Neuronal stem cell (in vitro differentiated cells): Measurements from ENCODE around the gene DDIAS.
A peak's percentile ranks its signal among the peaks of the same experiment; 100 is the strongest.
"Not testable (repeated sequence)": the region's sequence is repeated elsewhere in the genome, so short reads cannot be mapped to it uniquely, and the experiment has no call there.

Experiments
- DNase-seq: peaks from one replicate; pipeline ENCODE4 v3.0.0-alpha.2; 2013; ENCODE audit warnings: low spot score
- H2AFZ ChIP-seq: one replicate; pipeline ENCODE4 v1.6.1; 2013; ENCODE audit warnings: mild to moderate bottlenecking, low read length, inconsistent platforms
- H2AK5ac ChIP-seq: 2 replicates; pipeline ENCODE4 v1.6.1; 2013; ENCODE audit warnings: low read depth, mild to moderate bottlenecking, inconsistent platforms, low read length, moderate library complexity, mixed read lengths
- H2BK120ac ChIP-seq: 2 replicates; pipeline ENCODE4 v1.6.1; 2013; ENCODE audit warnings: low read depth, mild to moderate bottlenecking, inconsistent platforms, low read length, moderate library complexity, mixed read lengths
- H2BK12ac ChIP-seq: one replicate; pipeline ENCODE4 v1.6.1; 2013; ENCODE audit warnings: low read length, inconsistent platforms
- H2BK15ac ChIP-seq: 2 replicates; pipeline ENCODE4 v1.6.1; 2013; ENCODE audit warnings: mild to moderate bottlenecking, low read length, inconsistent platforms, mixed read lengths
- H2BK5ac ChIP-seq: one replicate; pipeline ENCODE4 v1.6.1; 2013; ENCODE audit warnings: inconsistent platforms, mild to moderate bottlenecking, low read length, moderate library complexity
- H3K14ac ChIP-seq: one replicate; pipeline ENCODE4 v1.6.1; 2013; ENCODE audit warnings: low read length, inconsistent platforms
- H3K18ac ChIP-seq: 2 replicates; pipeline ENCODE4 v1.6.1; 2013; ENCODE audit warnings: low read length, inconsistent platforms
- H3K23ac ChIP-seq: 2 replicates; pipeline ENCODE4 v1.6.1; 2013; ENCODE audit warnings: low read depth, mild to moderate bottlenecking, mixed read lengths, low read length, inconsistent platforms; ENCODE audit not compliant: poor library complexity
- H3K27ac ChIP-seq: replicated peaks from 3 replicates; pipeline ENCODE4 v1.5.1; 2013; ENCODE audit warnings: low read length, inconsistent platforms
- H3K27me3 ChIP-seq, 3 experiments: 2 replicates each; pipeline ENCODE4 v1.6.1; 2013; ENCODE audit warnings: low read length in 3 of 3, mild to moderate bottlenecking in 2 of 3, inconsistent platforms in 1 of 3, low read depth in 1 of 3, mixed read lengths in 1 of 3, moderate library complexity in 1 of 3; ENCODE audit not compliant: control insufficient read depth in 3 of 3, insufficient read depth in 3 of 3
- H3K36me3 ChIP-seq, 2 donors: replicated peaks in 1 of 2; 2 replicates each; pipeline ENCODE4 v1.6.1; 2013; ENCODE audit warnings: low read length in 2 of 2; ENCODE audit not compliant: control insufficient read depth in 2 of 2, insufficient read depth in 2 of 2
- H3K4ac ChIP-seq: 2 replicates; pipeline ENCODE4 v1.6.1; 2013; ENCODE audit warnings: inconsistent platforms, mild to moderate bottlenecking, low read length, moderate library complexity
- H3K4me1 ChIP-seq, 2 donors: 1 replicate in 1 of 2; 2 replicates in 1 of 2; pipeline ENCODE4 v1.6.1; 2013; ENCODE audit warnings: low read length in 2 of 2, low read depth in 1 of 2; ENCODE audit not compliant: control insufficient read depth in 2 of 2, insufficient read depth in 1 of 2
- H3K4me2 ChIP-seq: one replicate; pipeline ENCODE4 v1.6.1; 2013; ENCODE audit warnings: mild to moderate bottlenecking, low read length, inconsistent platforms; ENCODE audit not compliant: insufficient read depth, poor library complexity, severe bottlenecking
- H3K4me3 ChIP-seq, 2 donors: 2 replicates each; pipeline ENCODE4 v1.5.1; 2013; ENCODE audit warnings: low read length in 2 of 2, mild to moderate bottlenecking in 2 of 2, inconsistent platforms in 1 of 2, moderate library complexity in 1 of 2
- H3K79me1 ChIP-seq: one replicate; pipeline ENCODE4 v1.6.1; 2013; ENCODE audit warnings: low read depth, mild to moderate bottlenecking, inconsistent platforms, low read length, moderate library complexity
- H3K9ac ChIP-seq: one replicate; pipeline ENCODE4 v1.6.1; 2013; ENCODE audit warnings: mild to moderate bottlenecking, low read depth, low read length, inconsistent platforms; ENCODE audit not compliant: poor library complexity
- H3K9me3 ChIP-seq, 2 donors: replicated peaks in 1 of 2; 2 replicates each; pipeline versions ENCODE3 to v1.6.1; 2013; ENCODE audit warnings: low read length in 2 of 2, mild to moderate bottlenecking in 2 of 2, inconsistent platforms in 1 of 2, low read depth in 1 of 2, mixed read lengths in 1 of 2, moderate library complexity in 1 of 2; ENCODE audit not compliant: control insufficient read depth in 2 of 2, insufficient read depth in 1 of 2
- H4K8ac ChIP-seq: one replicate; pipeline ENCODE4 v1.6.1; 2013; ENCODE audit warnings: low read depth, mild to moderate bottlenecking, inconsistent platforms, low read length, moderate library complexity
- H4K91ac ChIP-seq: one replicate; pipeline ENCODE4 v1.6.1; 2013; ENCODE audit warnings: low read length, low read depth, mild to moderate bottlenecking, inconsistent platforms; ENCODE audit not compliant: poor library complexity
- WGBS, 2 donors: extraction: QIAGEN DNeasy Blood & Tissue Kit; methylation state at CpG; one replicate each; pipeline ENCODE4 v1.1.7; 2013; ENCODE audit warnings: missing lambda C conversion rate in 2 of 2, mixed read lengths in 1 of 2; ENCODE audit not compliant: insufficient read length in 2 of 2, insufficient replicate concordance in 1 of 2; ENCODE audit errors: extremely low coverage in 2 of 2; 5-methylcytosine and 5-hydroxymethylcytosine counted together

DDIAS gene

DNA sequence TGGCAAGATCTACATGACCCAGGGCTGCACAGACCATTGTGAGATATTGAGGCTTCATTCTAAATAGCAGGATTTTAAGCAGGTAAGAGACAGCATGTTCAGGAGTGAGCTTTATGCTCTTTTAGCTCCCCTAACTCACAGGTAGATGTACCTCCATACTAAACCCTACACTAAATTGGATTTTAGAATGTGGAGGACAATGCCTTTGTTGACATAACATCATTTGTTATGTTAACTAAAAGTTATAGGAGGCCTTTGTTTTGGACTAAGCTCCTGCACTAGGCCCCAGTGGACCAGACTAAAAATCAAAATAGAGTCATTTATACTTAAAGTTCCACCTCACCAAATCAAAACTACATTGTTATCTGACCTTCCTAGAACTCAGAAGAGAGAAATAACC is 6.8 kb downstream of the DDIAS start:
- no peak overlapping the region for H4K8ac ChIP-seq
- H2BK120ac ChIP-seq, result no peak overlapping the region
- H3K79me1 ChIP-seq, result no peaks in the 10 kb centered on the region

GRCh38 chr11:82909015-82909640 is 7.6 kb downstream of the DDIAS start:
- H3K18ac ChIP-seq, result no peak overlapping the region
- H2BK15ac ChIP-seq, result no peak overlapping the region
- no peak overlapping the region for H3K14ac ChIP-seq
- H3K4me3 ChIP-seq, result no peak overlapping the region
- no peak overlapping the region for H3K9ac ChIP-seq
- H3K4me2 ChIP-seq, result no peak overlapping the region
- no peaks in the 10 kb centered on the region for H3K27me3 ChIP-seq
- H2AK5ac ChIP-seq, result no peak overlapping the region
- H2AFZ ChIP-seq, result peak overlapping the region; percentile 37
- H2BK120ac ChIP-seq, result no peak overlapping the region
- H3K4me1 ChIP-seq, result no peaks in the 10 kb centered on the region
- no peak for DNase-seq
- peaks cover 0 to 14% of the 10 kb centered on the region in 2 donors for H3K9me3 ChIP-seq
- no peak overlapping the region for H3K27ac ChIP-seq
- H3K4ac ChIP-seq, result no peak overlapping the region
- H4K8ac ChIP-seq, result no peak overlapping the region
- H3K36me3 ChIP-seq, result peaks cover 0 to 19% of the 10 kb centered on the region in 2 donors
- H2BK12ac ChIP-seq, result no peak overlapping the region
- no CpG with 5 or more reads among the region's 7 CpGs for WGBS, 2 donors
- no peak overlapping the region for H3K23ac ChIP-seq
- no peak overlapping the region for H4K91ac ChIP-seq
- no peak overlapping the region for H2BK5ac ChIP-seq
- no peaks in the 10 kb centered on the region for H3K79me1 ChIP-seq

More for the DNA sequence above, 6.8 kb downstream of the DDIAS start:
- no peak overlapping the region for H2BK15ac ChIP-seq
- H3K4ac ChIP-seq, result no peak overlapping the region
- peaks cover 0 to 13% of the 10 kb centered on the region in 2 donors for H3K36me3 ChIP-seq
- H2BK12ac ChIP-seq, result no peak overlapping the region
- H3K27me3 ChIP-seq, result no peaks in the 10 kb centered on the region
- no peak overlapping the region for H3K14ac ChIP-seq
- H3K23ac ChIP-seq, result no peak overlapping the region
- no peak overlapping the region for H2BK5ac ChIP-seq
- H3K4me1 ChIP-seq, result no peaks in the 10 kb centered on the region
- no peak overlapping the region for H3K9ac ChIP-seq
- no peak overlapping the region for H2AK5ac ChIP-seq
- H3K4me2 ChIP-seq, result no peak overlapping the region
- H4K91ac ChIP-seq, result no peak overlapping the region
- H3K18ac ChIP-seq, result no peak overlapping the region
- no peak overlapping the region for H3K27ac ChIP-seq
- H3K9me3 ChIP-seq, result peaks cover 0 to 14% of the 10 kb centered on the region in 2 donors
- peak overlapping the region; percentile 37 for H2AFZ ChIP-seq
- no peak for DNase-seq
- no peak overlapping the region for H3K4me3 ChIP-seq

DNA sequence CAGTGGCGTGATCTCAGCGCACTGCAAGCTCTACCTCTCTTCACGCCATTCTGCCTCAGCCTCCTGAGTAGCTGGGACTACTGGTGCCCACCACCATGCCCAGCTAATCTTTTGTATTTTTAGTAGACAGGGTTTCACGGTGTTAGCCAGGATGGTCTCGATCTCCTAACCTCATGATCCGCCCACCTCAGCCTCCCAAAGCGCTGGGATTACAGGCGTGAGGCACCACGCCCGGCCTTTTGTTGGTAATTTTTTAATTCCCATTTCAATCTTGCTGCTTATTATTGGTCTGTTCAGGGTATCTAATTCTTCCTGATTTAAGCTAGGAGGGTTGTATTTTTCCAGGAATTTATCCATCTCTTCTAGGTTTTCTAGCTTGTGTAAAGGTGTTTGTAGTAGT is 18.2 kb downstream of the DDIAS start:
- no CpG with 5 or more reads among the region's 10 CpGs for WGBS, 2 donors
- H3K9me3 ChIP-seq, H2BK120ac ChIP-seq, H3K4ac ChIP-seq, H2BK5ac ChIP-seq, H3K27me3 ChIP-seq, H3K9ac ChIP-seq, H3K4me2 ChIP-seq, H2AFZ ChIP-seq, H3K14ac ChIP-seq, H4K91ac ChIP-seq, H3K79me1 ChIP-seq, H2AK5ac ChIP-seq, H3K23ac ChIP-seq, H3K4me1 ChIP-seq, H2BK12ac ChIP-seq, H3K4me3 ChIP-seq, H3K27ac ChIP-seq, DNase-seq, H2BK15ac ChIP-seq, H3K18ac ChIP-seq, H4K8ac ChIP-seq: not testable (repeated sequence)
- peaks cover 4 to 49% of the 10 kb centered on the region in 2 donors for H3K36me3 ChIP-seq

- not testable (repeated sequence) for H3K4me3 ChIP-seq, H3K79me1 ChIP-seq, H3K4me1 ChIP-seq, H2AK5ac ChIP-seq, H3K4ac ChIP-seq, H2BK120ac ChIP-seq, H4K8ac ChIP-seq, H2BK12ac ChIP-seq, H2BK5ac ChIP-seq, H2AFZ ChIP-seq, H4K91ac ChIP-seq, H3K4me2 ChIP-seq, H3K14ac ChIP-seq, H3K27me3 ChIP-seq, H3K9ac ChIP-seq, H3K18ac ChIP-seq, DNase-seq, H3K27ac ChIP-seq, H2BK15ac ChIP-seq, H3K9me3 ChIP-seq, H3K23ac ChIP-seq
- no CpG with 5 or more reads among the region's 3 CpGs for WGBS, 2 donors
- peaks cover 4 to 47% of the 10 kb centered on the region in 2 donors for H3K36me3 ChIP-seq
Measured at GRCh38 chr11:82920227-82920626, 18.7 kb downstream of the DDIAS start.
